ENCODE data around the gene EDC3.

DNA sequence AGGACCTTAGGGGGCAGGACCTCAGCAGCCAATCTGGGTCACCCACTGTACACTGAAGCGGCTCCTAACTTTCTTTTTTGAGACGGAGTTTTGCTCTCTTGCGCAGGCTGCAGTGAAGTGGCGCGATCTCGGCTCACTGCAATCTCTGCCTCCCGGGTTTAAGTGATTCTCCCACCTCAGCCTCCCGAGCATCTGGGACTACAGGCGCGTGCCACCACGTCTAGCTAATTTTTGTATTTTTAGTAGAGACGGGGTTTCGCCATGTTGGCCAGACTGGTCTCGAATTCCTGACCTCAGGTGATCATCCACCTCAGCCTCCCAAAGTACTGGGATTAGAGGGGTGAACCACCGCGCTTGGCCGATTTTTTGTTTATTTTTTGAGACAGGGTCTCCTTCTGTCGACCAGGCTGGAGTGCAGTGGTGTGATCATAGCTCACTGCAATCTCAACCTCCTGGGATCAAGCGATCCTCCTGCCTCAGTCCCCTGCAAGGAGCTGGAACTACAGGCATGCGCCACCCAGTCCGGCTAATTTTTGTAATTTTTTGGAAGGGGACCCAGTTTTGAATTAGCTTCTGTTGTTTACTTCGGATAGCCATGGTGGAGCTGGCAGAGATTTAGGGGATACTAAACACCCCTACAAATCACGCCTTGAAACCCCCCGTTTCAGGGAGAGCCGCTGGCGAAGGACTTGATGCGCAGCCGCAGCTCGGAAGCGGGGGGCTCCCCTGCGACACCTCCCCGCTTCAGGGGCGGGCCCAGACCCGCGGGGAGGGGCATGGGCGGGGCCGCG, 81.7 kb downstream of the EDC3 start:
- TF ChIP-seq POLR2A (IDR thresholded peaks at IDR 0.05) (no peak), CTCF (IDR thresholded peaks at IDR 0.05) (peak in 1 of 4 experiments; percentile 11)
